Activated CD8-positive, alpha-beta T cell treated with anti-CD3 and anti-CD28 coated beads for 36 hours (primary cell): ENCODE data around the gene XXYLT1. TPM values are rescaled to one million over a fixed set of nuclear protein-coding genes. Genes with fewer than 3 reads are reported as not detected.

Source experiments
- ATAC-seq: fragments of 200-7000 bp; cut with Tn5 transposase; one replicate; pipeline ENCODE4 v1.10.0; 2021; ENCODE audit warnings: mild to moderate bottlenecking, moderate library complexity
- CTCF ChIA-PET: fragments of 350-600 bp; sonication (Branson Sonifier 250); formaldehyde crosslinking; loops from one replicate; lab custom pipeline; 2021; ENCODE audit warnings: antibody characterized with exemption; lab: Charles Lee
- POLR2A ChIA-PET: fragments of 350-600 bp; sonication (Branson Sonifier 250); formaldehyde crosslinking; loops from one replicate; lab custom pipeline; 2021; ENCODE audit warnings: antibody characterized with exemption; lab: Charles Lee
- DNase-seq: peaks from one replicate; pipeline ENCODE4 v3.0.0-alpha.2; 2020
- H3K27ac Mint-ChIP-seq: one replicate; pipeline ENCODE4 v1.8.0; 2021; ENCODE audit warnings: mild to moderate bottlenecking, mixed read lengths
- H3K27me3 Mint-ChIP-seq: one replicate; pipeline ENCODE4 v1.8.0; 2021; ENCODE audit warnings: mixed read lengths
- H3K36me3 Mint-ChIP-seq: one replicate; pipeline ENCODE4 v1.8.0; 2021; ENCODE audit warnings: low read depth, mixed read lengths
- H3K4me1 Mint-ChIP-seq: one replicate; pipeline ENCODE4 v1.8.0; 2021; ENCODE audit warnings: low read depth, mixed read lengths
- H3K4me3 Mint-ChIP-seq: one replicate; pipeline ENCODE4 v1.8.0; 2021; ENCODE audit warnings: mild to moderate bottlenecking, moderate library complexity, mixed read lengths
- H3K9me3 Mint-ChIP-seq: one replicate; pipeline ENCODE4 v1.8.0; 2021; ENCODE audit warnings: mixed read lengths
- intact Hi-C: fragments of 100-400 bp; cut with micrococcal nuclease; formaldehyde crosslinking; loops from one replicate; pipeline ENCODE4 v1.10.0; 2022
- total RNA-seq, 2 experiments: library from RNA; stranded (reverse); gene quantifications; one replicate each; pipeline ENCODE4 v1.2.3, GENCODE V29; 2021
- TF ChIP-seq, protein P1 (sequence below): fragments of 200-600 bp; IDR thresholded peaks from one replicate; pipeline ENCODE4 v1.8.0; 2022; ENCODE audit warnings: antibody characterized with exemption, mild to moderate bottlenecking

Gene XXYLT1
- total RNA-seq, 2 experiments from 2014 or later, result 8.4 to 9.6 TPM

DNA sequence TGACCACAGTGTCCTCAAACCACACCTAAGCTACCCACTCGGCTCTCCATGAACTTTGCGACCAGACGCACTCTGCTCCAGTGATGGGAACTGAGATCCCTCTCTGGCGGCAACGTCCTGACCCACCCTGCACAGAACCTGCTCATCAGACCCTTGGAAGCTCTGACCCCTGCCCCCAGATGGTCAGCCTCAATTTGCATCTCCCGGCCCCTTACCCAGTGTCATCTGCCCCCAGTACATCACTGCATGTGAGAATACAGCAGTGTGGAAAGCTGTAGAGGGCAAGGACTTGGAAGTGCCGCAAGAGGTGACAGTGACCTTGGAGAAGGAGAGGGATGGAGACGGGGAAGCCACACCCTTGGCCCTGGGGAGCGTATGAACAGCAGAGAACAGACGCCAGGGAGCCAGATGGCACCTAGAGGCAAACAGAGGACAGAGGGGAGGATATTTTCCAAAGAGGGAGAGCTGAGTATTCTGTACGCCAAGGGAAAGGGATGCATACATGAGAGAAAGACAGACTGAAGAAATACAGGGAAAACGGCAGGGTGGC is 192.0 kb downstream of the XXYLT1 start:
- TF ChIP-seq, protein P1, sequence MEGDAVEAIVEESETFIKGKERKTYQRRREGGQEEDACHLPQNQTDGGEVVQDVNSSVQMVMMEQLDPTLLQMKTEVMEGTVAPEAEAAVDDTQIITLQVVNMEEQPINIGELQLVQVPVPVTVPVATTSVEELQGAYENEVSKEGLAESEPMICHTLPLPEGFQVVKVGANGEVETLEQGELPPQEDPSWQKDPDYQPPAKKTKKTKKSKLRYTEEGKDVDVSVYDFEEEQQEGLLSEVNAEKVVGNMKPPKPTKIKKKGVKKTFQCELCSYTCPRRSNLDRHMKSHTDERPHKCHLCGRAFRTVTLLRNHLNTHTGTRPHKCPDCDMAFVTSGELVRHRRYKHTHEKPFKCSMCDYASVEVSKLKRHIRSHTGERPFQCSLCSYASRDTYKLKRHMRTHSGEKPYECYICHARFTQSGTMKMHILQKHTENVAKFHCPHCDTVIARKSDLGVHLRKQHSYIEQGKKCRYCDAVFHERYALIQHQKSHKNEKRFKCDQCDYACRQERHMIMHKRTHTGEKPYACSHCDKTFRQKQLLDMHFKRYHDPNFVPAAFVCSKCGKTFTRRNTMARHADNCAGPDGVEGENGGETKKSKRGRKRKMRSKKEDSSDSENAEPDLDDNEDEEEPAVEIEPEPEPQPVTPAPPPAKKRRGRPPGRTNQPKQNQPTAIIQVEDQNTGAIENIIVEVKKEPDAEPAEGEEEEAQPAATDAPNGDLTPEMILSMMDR, result no peak
- POLR2A ChIA-PET, result no interaction called here
- ATAC-seq, result no peak

DNA sequence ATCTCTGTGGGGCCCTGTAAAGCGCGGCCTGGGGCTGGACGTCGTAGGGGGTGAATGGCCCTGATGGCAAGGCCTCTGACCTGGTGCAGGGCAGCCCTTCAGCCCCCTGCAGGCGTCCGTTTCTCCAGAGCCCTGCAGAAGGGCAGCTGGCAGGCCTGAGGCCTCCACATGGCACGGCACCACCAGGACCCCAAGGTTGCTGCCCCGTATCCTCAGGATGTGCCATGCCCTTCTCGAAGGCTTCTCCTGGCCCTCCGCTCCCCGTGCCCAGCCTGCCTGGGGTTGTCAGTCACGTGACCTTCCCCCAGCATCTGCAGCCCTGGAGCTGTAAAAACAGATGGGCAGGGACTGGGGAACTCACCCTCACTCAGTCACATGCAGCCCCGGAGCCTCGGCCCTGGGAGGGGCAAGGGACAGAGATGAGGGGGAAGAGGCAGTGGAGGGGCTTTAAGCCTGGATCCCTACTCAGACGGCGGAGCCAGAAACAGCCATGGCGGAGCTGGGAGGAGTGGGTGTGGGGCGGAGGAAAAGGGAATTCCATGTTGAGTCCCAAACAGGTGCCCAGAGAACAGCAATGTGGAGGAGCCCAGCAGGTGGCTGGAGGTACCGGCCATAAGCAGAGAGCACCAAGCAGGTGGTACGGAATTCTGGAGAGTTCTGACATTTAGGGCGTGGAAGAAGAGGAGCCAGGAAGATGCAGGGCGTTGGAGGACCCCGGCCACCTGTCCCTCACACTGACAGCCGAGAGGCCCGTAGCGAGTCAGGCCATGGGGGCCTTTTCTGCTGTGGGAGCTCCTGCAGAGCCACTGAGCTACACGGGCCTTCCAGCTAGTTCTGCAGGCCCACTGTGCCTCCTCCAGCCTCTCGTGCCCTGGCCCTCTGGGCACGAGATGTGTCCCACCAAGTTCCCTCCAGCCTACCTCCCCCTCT is 193.1 kb downstream of the XXYLT1 start:
- H3K27ac Mint-ChIP-seq, result no peak overlapping the region
- POLR2A ChIA-PET, result no interaction called here
- CTCF ChIA-PET, result interaction anchor here (1.8 kb wide), 1 partner anchor 29 kb away, joined by 5 read pairs; no protein-coding TSS in a partner anchor

More for the DNA sequence above, 192.0 kb downstream of the XXYLT1 start:
- Mint-ChIP-seq H3K27me3 (no peaks in the 10 kb centered on the region), H3K9me3 (no peaks in the 10 kb centered on the region), H3K27ac (no peak overlapping the region), H3K36me3 (no peaks in the 10 kb centered on the region), H3K4me1 (peaks cover 9% of the 10 kb centered on the region), H3K4me3 (no peak overlapping the region)
- intact Hi-C loops, result no loop called here
- CTCF ChIA-PET, result interaction anchor here (1.8 kb wide), 1 partner anchor 28 kb away, joined by 5 read pairs; no protein-coding TSS in a partner anchor
- no peak for DNase-seq

DNA sequence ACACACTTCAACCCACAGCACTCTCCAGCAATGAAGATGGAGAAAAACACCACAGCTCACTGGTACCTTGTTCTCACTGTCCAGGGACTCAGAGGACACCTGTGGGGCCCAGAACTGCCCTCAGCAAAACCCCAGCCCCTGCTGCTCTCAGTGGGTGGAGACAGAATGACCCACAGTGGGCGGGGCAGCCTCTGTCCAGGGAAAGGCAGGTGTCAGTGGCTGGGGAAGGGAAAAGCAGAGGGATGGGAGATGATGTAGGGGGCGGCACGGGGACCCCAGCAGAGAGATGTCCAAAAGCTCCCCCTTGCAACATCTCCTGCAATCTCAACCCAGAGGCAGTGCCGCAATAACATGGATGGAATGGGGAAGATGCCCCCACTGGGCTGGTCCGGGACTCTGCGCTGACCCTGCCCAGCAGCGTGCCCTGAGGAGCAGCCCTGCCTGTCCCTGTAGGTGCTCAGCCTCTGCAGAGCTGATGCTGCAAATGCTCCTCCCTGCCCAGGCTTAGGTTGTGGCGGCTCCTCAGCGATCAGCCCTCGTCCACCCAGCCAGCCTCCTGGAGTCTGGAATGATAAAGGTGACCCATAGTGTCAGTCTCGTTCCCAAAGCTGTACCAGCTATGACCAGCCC is 193.9 kb downstream of the XXYLT1 start:
- H3K27me3 Mint-ChIP-seq, result no peaks in the 10 kb centered on the region
- TF ChIP-seq, protein P1, result no peak
- DNase-seq, result no peak
- no peak for ATAC-seq
- CTCF ChIA-PET, result no interaction called here
- no peaks in the 10 kb centered on the region for H3K9me3 Mint-ChIP-seq
- no peak overlapping the region for H3K4me3 Mint-ChIP-seq
- H3K4me1 Mint-ChIP-seq, result peaks cover 9% of the 10 kb centered on the region
- intact Hi-C loops, result no loop called here
- POLR2A ChIA-PET, result no interaction called here
- no peak overlapping the region for H3K27ac Mint-ChIP-seq
- H3K36me3 Mint-ChIP-seq, result no peaks in the 10 kb centered on the region

More for the DNA sequence above, 193.1 kb downstream of the XXYLT1 start:
- H3K4me3 Mint-ChIP-seq, result no peak overlapping the region
- no peak for ATAC-seq
- H3K9me3 Mint-ChIP-seq, result no peaks in the 10 kb centered on the region
- H3K4me1 Mint-ChIP-seq, result peaks cover 9% of the 10 kb centered on the region
- TF ChIP-seq, protein P1, result no peak
- intact Hi-C loops, result no loop called here
- H3K27me3 Mint-ChIP-seq, result no peaks in the 10 kb centered on the region
- H3K36me3 Mint-ChIP-seq, result no peaks in the 10 kb centered on the region
- DNase-seq, result no peak

DNA sequence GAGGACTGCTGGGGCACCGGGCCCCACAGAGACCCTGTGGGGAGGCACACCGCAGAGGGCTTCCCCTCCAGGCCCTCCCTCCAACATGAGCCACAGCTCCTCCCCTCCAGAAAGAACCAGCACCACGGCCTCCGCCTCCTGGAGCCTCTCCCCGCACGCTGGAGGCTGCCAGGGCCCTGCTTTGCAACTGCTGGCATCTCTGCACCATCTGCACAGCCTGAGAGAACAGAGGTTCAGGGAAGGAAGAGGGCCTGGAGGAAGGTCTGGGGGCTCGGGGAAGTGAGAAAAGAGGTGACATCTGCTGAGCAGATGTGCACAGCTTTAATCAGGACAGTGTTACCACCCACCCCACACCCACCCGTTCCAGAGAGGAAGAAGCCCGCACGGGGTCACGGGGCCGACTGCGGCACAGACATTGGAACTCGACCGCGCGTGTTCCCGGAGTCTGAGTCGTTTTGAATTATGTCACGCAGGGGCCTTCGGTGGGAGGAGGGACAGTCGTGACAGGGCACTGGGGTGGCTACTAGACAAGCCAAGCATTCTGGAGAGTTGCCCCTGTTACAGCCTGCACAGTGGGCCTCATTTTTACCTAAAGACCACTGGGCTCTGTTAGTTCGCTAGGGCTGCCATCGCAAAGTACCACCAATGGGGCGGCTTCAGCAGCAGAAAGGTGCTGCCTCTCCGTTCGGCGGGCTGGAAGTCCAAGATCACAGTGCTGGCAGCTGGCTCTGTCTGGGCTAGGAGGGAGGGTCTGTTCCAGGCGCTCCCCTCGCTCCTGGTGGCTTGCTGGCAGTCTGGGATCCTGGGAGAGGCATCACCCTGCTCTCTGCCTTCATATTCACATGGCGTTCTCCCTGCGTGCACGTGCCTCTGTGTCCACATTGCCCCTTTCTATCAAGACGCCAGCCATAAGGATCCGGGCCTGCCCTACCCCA is 194.8 kb downstream of the XXYLT1 start:
- H3K27me3 Mint-ChIP-seq, result no peaks in the 10 kb centered on the region
- H3K36me3 Mint-ChIP-seq, result no peaks in the 10 kb centered on the region
- TF ChIP-seq, protein P1, result no peak
- H3K9me3 Mint-ChIP-seq, result no peaks in the 10 kb centered on the region
- ChIA-PET CTCF (no interaction called here), POLR2A (no interaction called here)
- ATAC-seq (peak; percentile 49), DNase-seq (no peak)
- H3K4me3 Mint-ChIP-seq, result no peak overlapping the region
- intact Hi-C loops, result no loop called here
- no peak overlapping the region for H3K27ac Mint-ChIP-seq
- H3K4me1 Mint-ChIP-seq, result peaks cover 9% of the 10 kb centered on the region
